ENCODE measurements around the gene CAV1.

Gene CAV1

DNA sequence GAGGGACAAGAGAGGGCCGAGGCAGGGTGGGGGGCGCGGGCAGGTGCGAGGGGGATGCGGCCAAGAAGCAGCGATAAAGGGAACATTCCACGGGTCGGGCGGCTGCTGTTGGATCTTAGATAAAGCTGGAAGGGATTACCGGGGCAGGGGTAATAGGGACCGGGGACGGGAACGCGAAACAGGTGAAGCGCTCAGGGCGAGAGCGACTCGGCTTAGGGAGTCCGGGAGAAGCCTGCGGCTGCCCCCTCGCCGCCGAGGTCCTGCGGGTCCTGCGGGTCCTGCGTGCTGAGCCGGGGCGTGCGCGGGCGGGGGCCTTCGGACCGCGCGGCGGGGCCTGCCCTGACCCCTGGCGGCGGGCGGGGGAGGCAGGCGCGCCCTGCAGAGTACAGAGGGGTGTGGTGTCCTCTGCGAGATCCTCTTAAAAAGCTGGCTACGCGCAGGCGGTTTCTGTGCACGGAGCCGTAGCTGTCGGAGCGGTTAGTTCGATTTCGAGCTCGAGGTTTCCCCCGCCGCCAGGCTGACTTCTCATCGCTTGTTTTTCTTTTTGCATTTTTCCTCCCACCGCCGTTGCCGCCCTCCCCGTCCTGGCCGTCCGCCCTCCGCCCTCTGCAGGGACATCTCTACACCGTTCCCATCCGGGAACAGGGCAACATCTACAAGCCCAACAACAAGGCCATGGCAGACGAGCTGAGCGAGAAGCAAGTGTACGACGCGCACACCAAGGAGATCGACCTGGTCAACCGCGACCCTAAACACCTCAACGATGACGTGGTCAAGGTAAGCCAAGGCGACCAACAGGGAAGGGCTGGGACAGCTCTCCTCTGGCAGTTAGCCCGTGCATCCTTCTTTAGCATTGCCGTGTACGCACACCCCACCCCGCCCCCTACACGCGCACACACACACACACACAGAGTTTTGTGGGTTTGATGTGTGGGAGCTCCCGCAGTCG lies 1.4 kb downstream of the CAV1 start:
- peak; percentile 70 to 82 (median 76) for DNase-seq
- Histone ChIP-seq H3K36me3 (ENCODE audit: control insufficient read depth in 4 of 4, insufficient read depth in 4 of 4, low read length in 3 of 4) (no peaks in the 10 kb centered on the region), H3K4me1 (ENCODE audit: control extremely low read depth in 1 of 4, control insufficient read depth in 4 of 4, insufficient read depth in 4 of 4, low read length in 3 of 4) (peaks cover 0 to 28% (median 22%) of the 10 kb centered on the region in 4 experiments), H3K27me3 (replicated peaks in 2 of 5; ENCODE audit: control insufficient read depth in 4 of 5, insufficient read depth in 5 of 5, low read length in 4 of 5) (peaks cover 10 to 57% (median 37%) of the 10 kb centered on the region in 5 experiments), H3K4me3 (ENCODE audit: control insufficient read depth in 1 of 7, extremely low read depth in 1 of 7, insufficient read depth in 4 of 7, low read depth in 2 of 7, low read length in 6 of 7) (peak overlapping the region; percentile 17 to 83 (median 54)), H3K27ac (ENCODE audit: insufficient read depth in 1 of 2, low read depth in 1 of 2, low read length in 2 of 2, poor library complexity in 1 of 2, severe bottlenecking in 2 of 2) (no peak overlapping the region), H3K9me3 (ENCODE audit: control extremely low read depth in 1 of 5, control insufficient read depth in 4 of 5, insufficient read depth in 2 of 5, low read depth in 1 of 5, low read length in 4 of 5) (no peaks in the 10 kb centered on the region)
- POLR2A ChIA-PET: no interaction called here
- CTCF ChIA-PET: interaction anchor here (0.5 to 3.6 kb wide), 21 partner anchors 9 to 293 kb away, joined by 3 to 30 read pairs (median 4); no protein-coding TSS in a partner anchor
- under 1% methylated on average over 65 of the region's 83 CpGs for WGBS (ENCODE audit: insufficient coverage)

DNA sequence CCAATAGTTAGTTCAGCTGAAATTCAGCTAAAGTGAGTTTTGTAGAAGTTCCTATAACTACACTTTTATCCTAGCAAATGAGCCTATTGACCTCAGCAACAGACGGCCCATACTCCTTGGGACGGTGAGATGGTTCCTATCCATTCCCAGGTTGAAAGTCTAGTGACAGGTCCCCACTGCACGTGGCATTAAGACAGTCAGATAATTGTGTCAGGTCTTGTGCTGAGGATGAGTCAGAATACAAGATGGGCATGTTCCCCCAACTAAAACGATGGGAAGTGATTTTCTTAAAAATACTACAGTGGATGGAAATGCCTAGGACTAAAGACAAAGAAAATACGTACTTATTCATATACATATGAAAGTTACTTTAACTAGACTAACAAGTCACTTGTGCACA lies 2.1 kb downstream of the CAV1 start:
- 49% methylated on average over 3 of the region's 5 CpGs for WGBS (ENCODE audit: insufficient coverage)
- CTCF ChIA-PET: interaction anchor here (0.8 to 3.6 kb wide), 12 partner anchors 9 to 276 kb away, joined by 3 to 30 read pairs (median 4); no protein-coding TSS in a partner anchor
- POLR2A ChIA-PET: no interaction called here
- no peak for DNase-seq
- Histone ChIP-seq H3K9me3 (ENCODE audit: control extremely low read depth in 1 of 5, control insufficient read depth in 4 of 5, insufficient read depth in 2 of 5, low read depth in 1 of 5, low read length in 4 of 5) (no peaks in the 10 kb centered on the region), H3K27ac (ENCODE audit: insufficient read depth in 1 of 2, low read depth in 1 of 2, low read length in 2 of 2, poor library complexity in 1 of 2, severe bottlenecking in 2 of 2) (no peak overlapping the region), H3K4me3 (ENCODE audit: control insufficient read depth in 1 of 7, extremely low read depth in 1 of 7, insufficient read depth in 4 of 7, low read depth in 2 of 7, low read length in 6 of 7) (peak overlapping the region in 5 of 7 experiments; percentile 40 to 83 (median 67)), H3K4me1 (ENCODE audit: control extremely low read depth in 1 of 4, control insufficient read depth in 4 of 4, insufficient read depth in 4 of 4, low read length in 3 of 4) (peaks cover 0 to 28% (median 22%) of the 10 kb centered on the region in 4 experiments), H3K27me3 (replicated peaks in 2 of 5; ENCODE audit: control insufficient read depth in 4 of 5, insufficient read depth in 5 of 5, low read length in 4 of 5) (peaks cover 10 to 57% (median 37%) of the 10 kb centered on the region in 5 experiments), H3K36me3 (ENCODE audit: control insufficient read depth in 4 of 4, insufficient read depth in 4 of 4, low read length in 3 of 4) (no peaks in the 10 kb centered on the region)

DNA sequence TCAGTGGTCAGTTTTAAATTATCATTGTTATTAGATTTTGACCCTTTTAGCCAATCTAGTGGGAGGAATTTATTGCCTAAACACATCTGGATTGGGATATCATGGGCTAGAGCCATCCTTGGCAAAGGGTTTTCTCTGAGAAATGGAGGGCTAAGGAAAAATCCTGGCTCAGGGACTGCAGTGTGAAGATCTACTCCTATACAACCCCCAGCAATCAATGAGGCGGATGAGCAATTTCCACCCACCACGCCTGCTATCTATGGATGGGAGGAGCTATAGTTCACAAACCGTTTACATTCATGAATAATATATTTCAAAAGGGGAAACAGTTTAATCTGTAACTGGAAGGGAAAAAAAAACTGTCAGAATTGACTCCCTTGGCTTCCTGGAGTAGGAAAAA lies 2.7 kb downstream of the CAV1 start:
- Histone ChIP-seq H3K9me3 (ENCODE audit: control extremely low read depth in 1 of 5, control insufficient read depth in 4 of 5, insufficient read depth in 2 of 5, low read depth in 1 of 5, low read length in 4 of 5) (no peaks in the 10 kb centered on the region), H3K27ac (ENCODE audit: insufficient read depth in 1 of 2, low read depth in 1 of 2, low read length in 2 of 2, poor library complexity in 1 of 2, severe bottlenecking in 2 of 2) (no peak overlapping the region), H3K27me3 (replicated peaks in 2 of 5; ENCODE audit: control insufficient read depth in 4 of 5, insufficient read depth in 5 of 5, low read length in 4 of 5) (peaks cover 9 to 55% (median 37%) of the 10 kb centered on the region in 5 experiments), H3K36me3 (ENCODE audit: control insufficient read depth in 4 of 4, insufficient read depth in 4 of 4, low read length in 3 of 4) (no peaks in the 10 kb centered on the region), H3K4me3 (ENCODE audit: control insufficient read depth in 1 of 7, extremely low read depth in 1 of 7, insufficient read depth in 4 of 7, low read depth in 2 of 7, low read length in 6 of 7) (no peak overlapping the region), H3K4me1 (ENCODE audit: control extremely low read depth in 1 of 4, control insufficient read depth in 4 of 4, insufficient read depth in 4 of 4, low read length in 3 of 4) (peaks cover 0 to 28% (median 22%) of the 10 kb centered on the region in 4 experiments)
- no CpG with 5 or more reads among the region's 3 CpGs for WGBS (ENCODE audit: insufficient coverage)
- CTCF ChIA-PET: interaction anchor here (1.1 to 3.6 kb wide), 5 partner anchors 8 to 270 kb away, joined by 4 to 30 read pairs (median 5); no protein-coding TSS in a partner anchor
- POLR2A ChIA-PET: no interaction called here
- no peak for DNase-seq

DNA sequence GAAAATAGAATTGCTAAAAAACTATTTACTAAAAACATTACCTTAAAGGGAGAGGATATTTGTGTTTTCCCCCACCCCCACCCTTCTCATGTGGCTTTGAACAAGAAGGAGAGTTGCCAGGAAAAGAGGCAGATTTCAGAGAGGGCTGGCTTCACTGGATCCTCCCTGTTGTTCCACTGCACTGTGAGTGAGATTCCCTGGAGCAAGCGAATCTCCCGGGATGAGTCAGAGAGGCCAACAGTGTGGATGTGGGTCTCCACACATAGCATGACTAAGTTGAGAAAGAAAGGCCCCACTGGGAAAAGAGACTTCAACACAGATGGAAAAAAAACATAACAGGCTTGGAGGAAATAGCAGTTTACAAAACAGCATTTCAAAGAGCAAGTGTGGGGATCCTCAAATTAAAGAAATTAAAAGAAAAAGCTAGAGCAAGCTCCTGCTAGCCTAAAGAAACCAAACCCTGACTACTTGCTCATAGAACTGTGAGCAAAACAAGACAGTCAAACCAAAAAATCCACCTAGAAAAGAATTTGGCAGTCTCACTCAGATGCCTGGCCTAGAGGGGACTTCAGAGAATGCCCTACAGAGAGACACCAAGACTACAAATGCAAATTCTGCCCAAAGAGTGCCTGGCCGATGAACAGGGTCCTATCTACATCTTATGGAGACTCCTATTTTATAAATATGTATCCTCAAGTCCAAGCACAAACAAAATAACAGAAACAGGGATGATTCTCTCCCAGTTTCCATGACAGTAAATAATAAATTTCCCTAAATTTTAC lies 3.4 kb downstream of the CAV1 start:
- Histone ChIP-seq H3K4me1 (ENCODE audit: control extremely low read depth in 1 of 4, control insufficient read depth in 4 of 4, insufficient read depth in 4 of 4, low read length in 3 of 4) (peaks cover 0 to 28% (median 22%) of the 10 kb centered on the region in 4 experiments), H3K9me3 (ENCODE audit: control extremely low read depth in 1 of 5, control insufficient read depth in 4 of 5, insufficient read depth in 2 of 5, low read depth in 1 of 5, low read length in 4 of 5) (no peaks in the 10 kb centered on the region), H3K27me3 (replicated peaks in 2 of 5; ENCODE audit: control insufficient read depth in 4 of 5, insufficient read depth in 5 of 5, low read length in 4 of 5) (peaks cover 9 to 50% (median 36%) of the 10 kb centered on the region in 5 experiments), H3K4me3 (ENCODE audit: control insufficient read depth in 1 of 7, extremely low read depth in 1 of 7, insufficient read depth in 4 of 7, low read depth in 2 of 7, low read length in 6 of 7) (no peak overlapping the region), H3K36me3 (ENCODE audit: control insufficient read depth in 4 of 4, insufficient read depth in 4 of 4, low read length in 3 of 4) (no peaks in the 10 kb centered on the region), H3K27ac (ENCODE audit: insufficient read depth in 1 of 2, low read depth in 1 of 2, low read length in 2 of 2, poor library complexity in 1 of 2, severe bottlenecking in 2 of 2) (no peak overlapping the region)
- POLR2A ChIA-PET: no interaction called here
- no peak for DNase-seq
- CTCF ChIA-PET: interaction anchor here (1.4 to 3.6 kb wide), 2 partner anchors 64 to 271 kb away, joined by 3 to 30 read pairs; no protein-coding TSS in a partner anchor
- WGBS (ENCODE audit: insufficient coverage): 100% methylated on average over 2 of the region's 3 CpGs

DNA sequence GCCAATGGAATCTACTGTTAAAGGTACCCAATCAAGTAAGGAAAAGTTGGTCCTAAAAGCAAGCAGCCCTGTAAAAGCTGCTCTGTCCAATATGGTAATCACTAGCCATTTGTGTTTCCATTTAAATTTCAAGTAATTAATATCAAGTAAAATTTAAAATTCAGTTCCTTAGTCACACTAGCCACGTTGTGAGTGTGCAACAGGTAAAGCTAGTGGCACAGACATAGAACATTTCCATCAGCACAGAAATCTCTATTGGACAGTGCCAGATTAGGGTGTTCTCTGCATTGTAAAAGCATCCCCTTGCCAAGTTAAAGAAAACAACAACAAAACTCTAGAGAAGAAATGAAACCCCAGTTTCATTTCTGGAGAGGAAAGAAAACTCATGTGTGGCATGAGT lies 4.4 kb downstream of the CAV1 start:
- WGBS (ENCODE audit: insufficient coverage): no CpG with 5 or more reads among the region's 1 CpG
- Histone ChIP-seq H3K9me3 (ENCODE audit: control extremely low read depth in 1 of 5, control insufficient read depth in 4 of 5, insufficient read depth in 2 of 5, low read depth in 1 of 5, low read length in 4 of 5) (no peaks in the 10 kb centered on the region), H3K27ac (ENCODE audit: insufficient read depth in 1 of 2, low read depth in 1 of 2, low read length in 2 of 2, poor library complexity in 1 of 2, severe bottlenecking in 2 of 2) (no peak overlapping the region), H3K4me1 (ENCODE audit: control extremely low read depth in 1 of 4, control insufficient read depth in 4 of 4, insufficient read depth in 4 of 4, low read length in 3 of 4) (peaks cover 0 to 26% (median 22%) of the 10 kb centered on the region in 4 experiments), H3K36me3 (ENCODE audit: control insufficient read depth in 4 of 4, insufficient read depth in 4 of 4, low read length in 3 of 4) (no peaks in the 10 kb centered on the region), H3K4me3 (ENCODE audit: control insufficient read depth in 1 of 7, extremely low read depth in 1 of 7, insufficient read depth in 4 of 7, low read depth in 2 of 7, low read length in 6 of 7) (no peak overlapping the region), H3K27me3 (replicated peaks in 2 of 5; ENCODE audit: control insufficient read depth in 4 of 5, insufficient read depth in 5 of 5, low read length in 4 of 5) (peaks cover 9 to 40% (median 26%) of the 10 kb centered on the region in 5 experiments)
- POLR2A ChIA-PET: no interaction called here
- DNase-seq: no peak
- CTCF ChIA-PET: interaction anchor here (1.4 kb wide), 1 partner anchor 63 kb away, joined by 3 read pairs; no protein-coding TSS in a partner anchor

DNA sequence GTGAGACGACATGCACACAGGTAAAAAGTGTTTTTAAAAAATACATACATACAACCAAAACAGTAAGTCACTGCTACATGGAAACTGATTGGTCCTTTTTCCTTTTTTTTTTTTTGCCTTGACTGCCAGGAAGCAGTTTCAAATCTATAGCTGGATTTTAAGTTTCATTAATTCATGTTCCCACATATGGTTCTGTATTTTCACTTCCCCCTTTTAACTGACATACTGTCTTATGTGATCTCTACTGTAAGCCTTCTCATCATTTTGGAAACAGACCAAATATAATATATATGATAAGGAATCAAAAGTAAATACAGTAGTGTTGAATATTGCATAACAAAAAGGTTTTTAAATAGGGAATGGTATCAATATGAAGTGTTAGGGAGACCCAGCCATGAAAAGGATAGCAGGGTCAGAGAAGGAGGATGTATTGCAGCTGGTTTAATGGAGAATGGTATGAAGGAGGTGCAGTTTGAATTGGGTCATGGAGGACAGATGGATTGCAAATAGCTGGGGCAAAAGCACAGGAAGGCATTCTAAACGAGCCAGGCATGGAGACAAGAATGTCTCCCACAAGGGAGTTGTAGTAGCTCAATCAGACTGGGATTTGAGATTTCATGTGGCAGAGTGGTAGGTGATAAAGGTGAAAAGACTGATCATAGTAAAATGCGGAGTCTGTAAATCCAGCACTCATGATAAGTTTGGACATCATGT lies 5.4 kb downstream of the CAV1 start:
- ChIA-PET CTCF (no interaction called here), POLR2A (no interaction called here)
- Histone ChIP-seq H3K9me3 (ENCODE audit: control extremely low read depth in 1 of 5, control insufficient read depth in 4 of 5, insufficient read depth in 2 of 5, low read depth in 1 of 5, low read length in 4 of 5) (no peaks in the 10 kb centered on the region), H3K4me1 (ENCODE audit: control extremely low read depth in 1 of 4, control insufficient read depth in 4 of 4, insufficient read depth in 4 of 4, low read length in 3 of 4) (peaks cover 0 to 16% (median 14%) of the 10 kb centered on the region in 4 experiments), H3K27me3 (replicated peaks in 2 of 5; ENCODE audit: control insufficient read depth in 4 of 5, insufficient read depth in 5 of 5, low read length in 4 of 5) (peaks cover 6 to 30% (median 20%) of the 10 kb centered on the region in 5 experiments), H3K27ac (ENCODE audit: insufficient read depth in 1 of 2, low read depth in 1 of 2, low read length in 2 of 2, poor library complexity in 1 of 2, severe bottlenecking in 2 of 2) (no peak overlapping the region), H3K4me3 (ENCODE audit: control insufficient read depth in 1 of 7, extremely low read depth in 1 of 7, insufficient read depth in 4 of 7, low read depth in 2 of 7, low read length in 6 of 7) (no peak overlapping the region), H3K36me3 (ENCODE audit: control insufficient read depth in 4 of 4, insufficient read depth in 4 of 4, low read length in 3 of 4) (no peaks in the 10 kb centered on the region)
- WGBS (ENCODE audit: insufficient coverage): 94% methylated on average over 2 of the region's 3 CpGs
- no peak for DNase-seq
